Vagina (tissue), 2 donors: Measurements from ENCODE around the gene PLEKHM2.

Experiments
- POLR2A ChIP-seq, 2 donors: fragments of 450-650 bp; IDR thresholded peaks; one replicate each; pipeline ENCODE4 v1.6.1; 2017; ENCODE audit warnings: antibody characterized with exemption in 2 of 2, mild to moderate bottlenecking in 2 of 2, moderate library complexity in 2 of 2
- POLR2AphosphoS5 ChIP-seq, 2 donors: sonication (generic); formaldehyde crosslinking; IDR thresholded peaks; one replicate each; pipeline ENCODE4 v1.9.0; 2017; ENCODE audit warnings: antibody characterized with exemption in 2 of 2, mild to moderate bottlenecking in 2 of 2, low read depth in 1 of 2; ENCODE audit not compliant: insufficient read depth in 1 of 2
- TF ChIP-seq, protein P1 (sequence below), 3 experiments: fragments of 450-650 bp in 2 of 3; fragments of 200-600 bp in 1 of 3; sonication (generic) in 1 of 3; IDR thresholded peaks; one replicate each; pipeline ENCODE4 v1.5.1; 2017 to 2019; ENCODE audit warnings: antibody characterized with exemption in 3 of 3, mild to moderate bottlenecking in 2 of 3, moderate library complexity in 2 of 3

GRCh38 chr1:15667362-15667761 is 16.8 kb upstream of the PLEKHM2 start:
- TF ChIP-seq, protein P1, sequence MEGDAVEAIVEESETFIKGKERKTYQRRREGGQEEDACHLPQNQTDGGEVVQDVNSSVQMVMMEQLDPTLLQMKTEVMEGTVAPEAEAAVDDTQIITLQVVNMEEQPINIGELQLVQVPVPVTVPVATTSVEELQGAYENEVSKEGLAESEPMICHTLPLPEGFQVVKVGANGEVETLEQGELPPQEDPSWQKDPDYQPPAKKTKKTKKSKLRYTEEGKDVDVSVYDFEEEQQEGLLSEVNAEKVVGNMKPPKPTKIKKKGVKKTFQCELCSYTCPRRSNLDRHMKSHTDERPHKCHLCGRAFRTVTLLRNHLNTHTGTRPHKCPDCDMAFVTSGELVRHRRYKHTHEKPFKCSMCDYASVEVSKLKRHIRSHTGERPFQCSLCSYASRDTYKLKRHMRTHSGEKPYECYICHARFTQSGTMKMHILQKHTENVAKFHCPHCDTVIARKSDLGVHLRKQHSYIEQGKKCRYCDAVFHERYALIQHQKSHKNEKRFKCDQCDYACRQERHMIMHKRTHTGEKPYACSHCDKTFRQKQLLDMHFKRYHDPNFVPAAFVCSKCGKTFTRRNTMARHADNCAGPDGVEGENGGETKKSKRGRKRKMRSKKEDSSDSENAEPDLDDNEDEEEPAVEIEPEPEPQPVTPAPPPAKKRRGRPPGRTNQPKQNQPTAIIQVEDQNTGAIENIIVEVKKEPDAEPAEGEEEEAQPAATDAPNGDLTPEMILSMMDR (IDR thresholded peaks at IDR 0.05): no peak
- TF ChIP-seq POLR2A (IDR thresholded peaks at IDR 0.05) (no peak), POLR2AphosphoS5 (IDR thresholded peaks at IDR 0.05; ENCODE audit: insufficient read depth in 1 of 2, low read depth in 1 of 2) (no peak)
